Natural killer cell (primary cell): ENCODE data around the gene HKDC1. TPM values are rescaled to one million over a fixed set of nuclear protein-coding genes. Genes with fewer than 3 reads are reported as not detected.

Experiments
- ATAC-seq, 3 donors: fragments of 150-1000 bp in 2 of 3; fragments of 200-7000 bp in 1 of 3; cut with Tn5 transposase; 1 replicate in 1 of 3; 2 replicates in 2 of 3; pipeline ENCODE4 v1.10.0; 2021; ENCODE audit warnings: mild to moderate bottlenecking in 2 of 3, moderate library complexity in 2 of 3
- DNase-seq, 2 donors: peaks; one replicate each; pipeline versions ENCODE4 v3.0.0 to v3.0.0-alpha.2; 2013 to 2021; ENCODE audit warnings: mixed read lengths in 1 of 2
- H3K27ac ChIP-seq: one replicate; pipeline ENCODE4 v1.5.1; 2013; ENCODE audit warnings: mild to moderate bottlenecking, low read length
- H3K27me3 ChIP-seq: one replicate; pipeline ENCODE4 v1.6.1; 2013; ENCODE audit warnings: low read length; ENCODE audit not compliant: control insufficient read depth, insufficient read depth
- H3K36me3 ChIP-seq: one replicate; pipeline ENCODE4 v1.6.1; 2013; ENCODE audit warnings: low read length; ENCODE audit not compliant: control insufficient read depth, insufficient read depth
- H3K4me1 ChIP-seq: one replicate; pipeline ENCODE4 v1.6.1; 2013; ENCODE audit warnings: low read length; ENCODE audit not compliant: control insufficient read depth, insufficient read depth
- H3K4me3 ChIP-seq: one replicate; pipeline ENCODE4 v1.5.1; 2013; ENCODE audit warnings: low read length
- H3K9me3 ChIP-seq: one replicate; pipeline ENCODE4 v1.6.1; 2013; ENCODE audit warnings: low read length; ENCODE audit not compliant: control insufficient read depth, insufficient read depth
- H3K27ac Mint-ChIP-seq, 2 donors: one replicate each; pipeline ENCODE4 v1.8.0; 2022; ENCODE audit warnings: mild to moderate bottlenecking in 2 of 2, mixed read lengths in 2 of 2, moderate library complexity in 1 of 2
- H3K27me3 Mint-ChIP-seq, 2 donors: one replicate each; pipeline ENCODE4 v1.8.0; 2022; ENCODE audit warnings: low read depth in 2 of 2, mixed read lengths in 2 of 2
- H3K36me3 Mint-ChIP-seq: one replicate; pipeline ENCODE4 v1.8.0; 2022; ENCODE audit warnings: mixed read lengths
- H3K4me1 Mint-ChIP-seq, 2 donors: one replicate each; pipeline ENCODE4 v1.8.0; 2022; ENCODE audit warnings: mixed read lengths in 2 of 2
- H3K4me3 Mint-ChIP-seq: one replicate; pipeline ENCODE4 v1.8.0; 2022; ENCODE audit warnings: mild to moderate bottlenecking, moderate library complexity, mixed read lengths
- H3K9me3 Mint-ChIP-seq, 2 donors: one replicate each; pipeline ENCODE4 v1.8.0; 2022; ENCODE audit warnings: mixed read lengths in 2 of 2
- WGBS: methylation state at CpG from one replicate; pipeline ENCODE4 v1.1.7; 2013; ENCODE audit warnings: missing lambda C conversion rate; ENCODE audit not compliant: insufficient coverage; 5-methylcytosine and 5-hydroxymethylcytosine counted together
- intact Hi-C: fragments of 100-400 bp; cut with micrococcal nuclease; formaldehyde crosslinking; loops from one replicate; pipeline ENCODE4 v1.14.2; 2022
- total RNA-seq, 4 donors: library from RNA; stranded (reverse); fragments of 120-200 nt in 1 of 4; gene quantifications; one replicate each; pipeline versions ENCODE4 v1.2.3 to v1.2.4, GENCODE V29; 2013 to 2022
- TF ChIP-seq, protein P1 (sequence below): fragments of 200-600 bp; IDR thresholded peaks from one replicate; pipeline ENCODE4 v1.8.0; 2022; ENCODE audit warnings: antibody characterized with exemption

Gene HKDC1
- total RNA-seq, 3 donors from 2014 or later (not counting 1 experiment from before 2014, with no cell fraction given), result 0.50 to 0.82 TPM; not detected in 1

DNA sequence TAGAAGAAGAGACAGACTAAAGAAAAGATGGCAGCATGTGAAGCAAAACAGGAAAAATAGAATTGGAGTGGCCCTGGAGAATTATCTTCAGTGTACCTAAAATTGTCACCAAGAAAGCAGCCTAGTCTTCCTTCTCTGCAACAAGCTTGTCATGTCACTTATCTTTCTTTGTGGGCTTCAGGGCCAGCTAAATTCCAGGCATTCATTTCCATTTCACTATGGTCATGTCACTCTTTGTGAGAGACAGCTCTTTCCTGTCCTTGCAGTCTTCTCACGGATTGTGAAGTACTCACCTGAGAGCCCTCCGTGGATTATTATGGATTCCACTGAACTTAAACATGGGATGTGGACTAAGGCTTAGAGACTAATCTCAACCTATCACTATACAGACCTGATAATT lies 9.0 kb upstream of the HKDC1 start:
- Histone ChIP-seq H3K4me1 (peaks cover 24% of the 10 kb centered on the region), H3K27me3 (no peaks in the 10 kb centered on the region), H3K9me3 (no peaks in the 10 kb centered on the region), H3K4me3 (no peak overlapping the region), H3K27ac (no peak overlapping the region), H3K36me3 (peaks cover 21% of the 10 kb centered on the region)
- Mint-ChIP-seq H3K27ac (no peak overlapping the region), H3K36me3 (peaks cover 14% of the 10 kb centered on the region), H3K27me3 (no peaks in the 10 kb centered on the region), H3K4me1 (peaks cover 53 to 64% of the 10 kb centered on the region in 2 donors), H3K4me3 (no peak overlapping the region), H3K9me3 (no peaks in the 10 kb centered on the region)
- 40% methylated on average over 1 of the region's 2 CpGs for WGBS
- TF ChIP-seq, protein P1, sequence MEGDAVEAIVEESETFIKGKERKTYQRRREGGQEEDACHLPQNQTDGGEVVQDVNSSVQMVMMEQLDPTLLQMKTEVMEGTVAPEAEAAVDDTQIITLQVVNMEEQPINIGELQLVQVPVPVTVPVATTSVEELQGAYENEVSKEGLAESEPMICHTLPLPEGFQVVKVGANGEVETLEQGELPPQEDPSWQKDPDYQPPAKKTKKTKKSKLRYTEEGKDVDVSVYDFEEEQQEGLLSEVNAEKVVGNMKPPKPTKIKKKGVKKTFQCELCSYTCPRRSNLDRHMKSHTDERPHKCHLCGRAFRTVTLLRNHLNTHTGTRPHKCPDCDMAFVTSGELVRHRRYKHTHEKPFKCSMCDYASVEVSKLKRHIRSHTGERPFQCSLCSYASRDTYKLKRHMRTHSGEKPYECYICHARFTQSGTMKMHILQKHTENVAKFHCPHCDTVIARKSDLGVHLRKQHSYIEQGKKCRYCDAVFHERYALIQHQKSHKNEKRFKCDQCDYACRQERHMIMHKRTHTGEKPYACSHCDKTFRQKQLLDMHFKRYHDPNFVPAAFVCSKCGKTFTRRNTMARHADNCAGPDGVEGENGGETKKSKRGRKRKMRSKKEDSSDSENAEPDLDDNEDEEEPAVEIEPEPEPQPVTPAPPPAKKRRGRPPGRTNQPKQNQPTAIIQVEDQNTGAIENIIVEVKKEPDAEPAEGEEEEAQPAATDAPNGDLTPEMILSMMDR, result no peak
- intact Hi-C loops, result loop anchor here (1.0 kb wide), 1 partner anchor 10 kb away; no protein-coding TSS in a partner anchor
- DNase-seq (no peak), ATAC-seq (no peak)

DNA sequence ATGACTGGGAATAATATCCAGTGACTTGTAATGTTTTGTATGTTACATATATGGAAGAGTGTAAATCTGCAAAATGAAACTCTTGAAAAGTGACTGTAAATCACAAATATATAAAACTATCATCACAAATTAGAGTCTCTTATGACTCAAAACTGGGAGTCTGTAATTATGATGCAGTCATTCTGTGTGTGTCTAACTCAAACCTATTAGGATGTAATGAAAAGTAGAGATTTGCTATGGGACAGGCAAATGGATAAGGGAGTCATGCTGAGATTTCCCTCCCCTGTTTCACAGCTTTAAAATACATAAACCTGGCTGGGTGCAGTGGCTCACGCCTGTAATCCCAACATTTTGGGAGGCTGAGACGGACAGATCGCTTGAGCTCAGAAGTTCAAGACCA lies 8.6 kb upstream of the HKDC1 start:
- TF ChIP-seq, protein P1, result no peak

DNA sequence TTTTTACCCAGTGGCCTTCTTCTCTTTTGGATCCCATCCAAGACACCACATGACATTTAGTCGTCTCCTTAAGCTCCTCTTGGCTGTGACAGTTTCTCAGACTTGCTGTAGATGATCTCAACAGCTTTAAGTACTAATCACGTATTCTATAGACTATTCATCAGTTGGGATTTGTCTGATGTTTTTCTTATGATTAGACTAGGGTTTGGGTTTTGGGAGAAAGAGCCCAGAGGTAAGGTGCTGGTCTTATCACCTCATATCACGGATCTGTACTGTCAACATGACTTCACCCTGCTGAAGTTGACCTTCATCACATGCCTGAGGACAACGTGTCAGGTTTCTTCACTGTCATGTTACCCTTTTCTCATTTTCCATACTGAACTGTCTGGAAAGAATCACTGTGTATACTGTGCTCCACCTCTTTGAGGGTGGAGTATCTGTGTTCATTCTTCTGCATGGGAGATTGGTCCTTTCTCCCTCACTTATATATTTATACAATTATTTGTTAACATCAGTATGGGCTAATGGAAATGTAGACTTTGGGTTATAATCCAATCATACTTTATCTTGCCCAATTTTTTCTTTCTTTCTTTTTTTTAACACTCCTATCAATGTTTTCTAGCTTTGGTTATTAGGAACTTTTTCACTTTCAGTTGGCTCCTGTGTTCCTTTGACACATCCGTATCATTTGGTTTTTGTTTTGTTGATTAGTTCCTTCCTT lies 6.4 kb upstream of the HKDC1 start:
- Mint-ChIP-seq H3K4me3 (no peak overlapping the region), H3K27me3 (no peaks in the 10 kb centered on the region), H3K36me3 (peaks cover 8% of the 10 kb centered on the region), H3K4me1 (peaks cover 27 to 53% of the 10 kb centered on the region in 2 donors), H3K9me3 (no peaks in the 10 kb centered on the region), H3K27ac (no peak overlapping the region)
- H3K27me3 ChIP-seq, result no peaks in the 10 kb centered on the region
- H3K9me3 ChIP-seq, result no peaks in the 10 kb centered on the region
- TF ChIP-seq, protein P1, result no peak
- intact Hi-C loops, result no loop called here
- WGBS, result 76% methylated on average over 4 of the region's 5 CpGs
- H3K36me3 ChIP-seq, result peaks cover 2% of the 10 kb centered on the region
- DNase-seq, result no peak
- H3K27ac ChIP-seq, result no peak overlapping the region
- H3K4me1 ChIP-seq, result peaks cover 12% of the 10 kb centered on the region
- no peak overlapping the region for H3K4me3 ChIP-seq
- no peak for ATAC-seq

More for the DNA sequence above, 8.6 kb upstream of the HKDC1 start:
- Mint-ChIP-seq H3K27ac (no peak overlapping the region), H3K4me1 (peaks cover 49 to 64% of the 10 kb centered on the region in 2 donors), H3K36me3 (peaks cover 14% of the 10 kb centered on the region), H3K9me3 (no peaks in the 10 kb centered on the region), H3K27me3 (no peaks in the 10 kb centered on the region), H3K4me3 (no peak overlapping the region)
- intact Hi-C loops, result loop anchor here (1.0 kb wide), 1 partner anchor 10 kb away; no protein-coding TSS in a partner anchor
- H3K36me3 ChIP-seq, result peaks cover 20% of the 10 kb centered on the region
- no peak overlapping the region for H3K27ac ChIP-seq
- no peak overlapping the region for H3K4me3 ChIP-seq
- ATAC-seq, result no peak
- WGBS, result 100% methylated on average over 3 of the region's 3 CpGs
- peaks cover 22% of the 10 kb centered on the region for H3K4me1 ChIP-seq
- DNase-seq, result no peak
- H3K27me3 ChIP-seq, result no peaks in the 10 kb centered on the region
- no peaks in the 10 kb centered on the region for H3K9me3 ChIP-seq
